ENCODE data around the gene IQSEC1. TPM values are rescaled to one million over a fixed set of nuclear protein-coding genes. Genes with fewer than 3 reads are reported as not detected.

The IQSEC1 gene
- total RNA-seq, 1 donor from 2014 or later: 9.4 TPM

DNA sequence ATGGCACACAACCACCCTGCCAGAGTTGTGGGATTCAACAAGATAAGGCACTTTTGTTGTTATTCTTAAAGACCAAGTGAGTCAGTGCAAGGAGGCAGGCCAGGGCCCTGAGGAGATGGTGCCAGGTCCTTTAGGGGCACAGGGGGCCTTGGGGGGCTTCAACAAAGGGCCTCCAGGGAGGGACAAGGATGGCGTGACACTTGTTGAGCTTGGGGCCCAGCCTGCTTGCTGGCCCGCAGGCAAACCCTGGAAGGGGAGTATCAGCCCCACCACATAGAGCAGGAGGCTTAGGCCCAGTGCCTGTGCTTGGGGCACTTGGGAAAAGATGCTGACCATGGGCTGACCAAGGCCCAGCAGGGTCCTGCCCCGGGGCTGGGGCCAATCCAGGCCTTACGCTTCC, 5.5 kb downstream of the IQSEC1 start:
- no peak for ATAC-seq

DNA sequence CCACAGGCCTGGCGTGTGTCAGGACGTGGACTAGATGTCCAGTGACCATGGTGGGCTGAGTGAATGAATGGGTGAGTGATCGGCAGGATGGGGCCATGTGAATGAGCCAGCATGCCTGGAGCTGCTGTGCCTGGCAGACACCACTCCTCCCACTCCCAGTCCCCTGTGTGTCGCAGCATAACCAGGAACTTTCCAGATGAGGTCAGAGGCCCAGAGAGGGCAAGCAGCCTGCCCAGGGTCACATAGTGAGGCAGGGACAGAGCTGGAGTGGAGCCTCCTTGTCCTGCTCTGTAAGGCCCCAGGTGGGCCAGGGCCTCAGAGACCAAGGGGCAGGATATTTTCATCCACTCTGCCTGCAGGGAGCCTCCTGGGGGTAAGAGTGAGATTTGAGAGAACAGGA, 6.4 kb downstream of the IQSEC1 start:
- ATAC-seq: no peak

DNA sequence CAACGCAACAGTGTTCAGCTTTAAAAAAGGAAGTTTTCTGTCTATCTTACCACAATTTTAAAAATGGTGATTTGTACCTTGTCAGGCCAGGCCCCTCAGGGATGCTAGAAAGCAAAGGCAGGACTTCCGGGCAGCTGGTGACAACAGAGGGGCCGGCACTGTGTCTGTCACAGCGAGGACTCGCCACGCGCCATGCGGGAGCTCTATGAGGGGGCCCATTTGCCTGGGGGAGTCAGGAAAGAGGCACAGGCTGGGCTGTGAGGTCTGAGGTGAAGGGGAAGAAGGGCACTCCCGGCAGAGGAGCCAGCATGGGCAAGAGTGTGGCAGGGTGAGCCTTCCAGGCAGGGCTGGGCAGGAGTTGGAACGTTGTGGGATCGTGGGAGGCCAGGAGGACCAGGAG, 7.0 kb downstream of the IQSEC1 start:
- no peak for ATAC-seq

DNA sequence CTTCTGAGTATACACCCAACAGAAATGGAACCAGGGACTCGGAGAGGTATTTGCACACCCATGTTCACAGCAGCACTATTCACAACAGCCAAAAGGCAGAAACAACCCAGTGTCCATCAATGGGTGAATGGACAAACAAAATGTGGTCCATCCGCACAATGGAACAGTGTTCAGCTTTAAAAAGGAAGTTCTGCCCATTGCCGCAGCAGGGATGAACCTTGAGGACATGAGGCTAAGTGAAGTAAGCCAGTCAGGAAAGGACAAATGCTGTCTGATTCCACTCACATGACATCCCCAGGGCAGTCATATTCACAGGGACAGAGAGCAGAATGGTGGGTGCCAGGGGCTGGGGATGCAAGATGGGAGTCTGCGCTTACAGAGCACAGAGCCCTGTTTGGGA, 7.5 kb downstream of the IQSEC1 start:
- ATAC-seq: no peak

DNA sequence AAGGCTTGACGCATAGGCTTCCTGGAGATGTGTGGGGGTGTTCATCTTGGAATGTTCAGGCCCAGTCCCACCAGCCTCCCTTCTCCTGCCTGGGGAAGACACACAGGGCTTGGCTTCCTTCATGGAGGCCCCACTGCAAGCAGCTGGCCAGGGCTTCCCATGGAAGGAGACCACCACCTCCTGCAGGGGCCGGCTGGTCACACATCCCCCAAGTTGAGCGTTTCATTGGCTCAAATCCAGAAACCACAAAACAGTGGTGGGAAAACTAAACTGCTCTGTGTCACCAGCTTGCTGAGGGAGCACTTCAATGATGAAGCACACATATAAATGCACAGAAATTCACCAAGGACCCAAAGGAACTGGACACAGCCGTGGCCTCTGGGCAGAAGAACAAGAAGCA, 8.3 kb downstream of the IQSEC1 start:
- ATAC-seq: no peak

DNA sequence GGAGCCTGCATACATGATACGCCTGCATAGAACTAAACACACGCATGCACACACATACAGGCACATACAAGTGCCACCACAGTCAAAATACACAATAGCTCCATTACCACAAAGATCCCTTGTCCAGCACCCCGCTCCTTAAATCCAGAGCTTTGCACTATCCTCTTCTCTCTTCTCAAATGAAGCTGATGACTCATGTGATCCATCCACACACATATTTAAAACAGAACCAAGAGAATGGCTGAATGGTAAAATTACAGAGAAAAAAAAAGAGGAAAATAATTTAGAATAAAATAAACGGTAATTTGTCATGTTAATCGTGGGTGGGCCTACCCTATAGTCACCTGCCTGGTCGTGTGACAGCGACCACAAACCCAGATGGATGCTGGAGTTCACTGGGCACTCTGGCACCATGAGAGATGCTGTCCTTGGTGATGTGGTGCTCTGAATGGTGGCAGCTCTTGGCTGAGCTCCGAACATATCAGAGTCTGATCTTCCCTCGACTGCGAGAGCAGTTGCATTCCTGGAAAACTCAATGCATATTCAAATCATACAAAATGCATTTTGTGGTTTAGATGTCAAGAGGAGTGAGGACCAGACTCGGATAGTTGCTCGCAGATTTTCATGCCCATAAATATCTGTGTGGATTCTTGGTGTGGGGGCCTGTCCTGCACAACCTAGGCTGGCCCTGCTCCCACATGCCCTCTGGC, 8.9 kb downstream of the IQSEC1 start:
- no peak for ATAC-seq

DNA sequence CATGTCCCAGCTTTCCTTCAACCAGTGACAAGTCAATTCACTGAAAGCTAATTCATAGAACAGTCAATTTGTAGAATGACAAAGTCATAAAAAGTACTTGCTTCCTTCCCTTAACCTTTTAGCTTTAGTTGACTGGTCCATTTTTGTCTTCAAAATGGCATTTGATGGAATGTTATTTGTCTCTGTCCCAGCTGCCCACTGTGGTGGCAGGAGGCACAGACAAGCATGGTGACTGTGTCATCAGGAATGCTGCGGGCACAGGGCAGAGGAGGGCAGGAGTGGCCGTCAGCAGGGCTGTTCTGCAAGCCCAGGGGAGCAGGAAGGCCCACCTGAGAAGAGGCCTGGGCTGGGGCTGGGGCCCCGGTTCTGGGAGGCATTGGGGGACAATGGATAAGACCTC, 10.0 kb downstream of the IQSEC1 start:
- no peak for ATAC-seq

DNA sequence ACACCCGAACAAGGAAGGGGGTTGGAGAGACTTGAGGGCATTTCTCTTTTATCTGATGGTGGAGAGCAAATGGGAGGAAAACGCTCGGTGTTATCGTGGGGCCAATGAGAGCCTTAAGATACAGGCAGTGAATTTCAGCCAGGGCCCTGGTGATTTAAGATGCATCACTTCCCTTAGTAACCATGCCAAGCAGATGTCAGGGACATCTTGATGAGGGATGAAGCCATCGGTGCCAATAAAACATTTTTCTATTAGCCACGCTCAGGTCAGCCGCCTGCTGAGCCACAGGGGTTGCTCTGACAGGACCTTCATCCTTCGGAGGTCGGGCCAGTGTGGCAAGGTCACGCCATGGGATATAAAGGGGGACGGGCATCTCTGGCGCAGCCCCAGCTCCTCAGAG, 10.6 kb downstream of the IQSEC1 start:
- no peak for ATAC-seq

DNA sequence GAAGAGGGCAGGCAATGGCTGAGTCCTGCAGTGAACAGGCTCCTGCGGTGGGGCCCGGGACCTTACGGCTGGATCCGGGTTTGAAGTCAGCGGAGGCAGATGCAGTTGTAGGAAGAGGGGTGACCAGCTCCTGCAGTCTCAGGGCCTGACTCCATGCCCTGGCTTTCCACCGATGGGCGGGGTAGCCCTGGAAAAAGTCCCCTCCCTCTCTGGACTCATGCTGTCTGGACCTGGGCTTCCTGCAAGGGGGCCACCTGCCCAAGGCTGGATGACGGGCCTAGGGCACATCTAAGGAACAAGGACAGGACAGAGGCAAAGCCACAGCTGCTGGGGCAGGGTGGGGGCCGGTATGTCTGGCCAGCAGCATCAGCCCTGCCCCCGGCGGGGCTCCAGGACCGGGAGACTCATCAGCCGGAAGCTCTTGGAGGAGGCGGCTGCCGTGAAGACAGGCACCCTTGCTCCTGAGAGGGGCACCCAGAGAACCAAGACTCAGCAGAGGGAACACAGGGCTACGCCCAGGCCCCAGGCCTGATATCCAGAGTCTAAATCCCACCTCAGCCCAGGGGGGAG, 12.8 kb downstream of the IQSEC1 start:
- no peak for ATAC-seq

DNA sequence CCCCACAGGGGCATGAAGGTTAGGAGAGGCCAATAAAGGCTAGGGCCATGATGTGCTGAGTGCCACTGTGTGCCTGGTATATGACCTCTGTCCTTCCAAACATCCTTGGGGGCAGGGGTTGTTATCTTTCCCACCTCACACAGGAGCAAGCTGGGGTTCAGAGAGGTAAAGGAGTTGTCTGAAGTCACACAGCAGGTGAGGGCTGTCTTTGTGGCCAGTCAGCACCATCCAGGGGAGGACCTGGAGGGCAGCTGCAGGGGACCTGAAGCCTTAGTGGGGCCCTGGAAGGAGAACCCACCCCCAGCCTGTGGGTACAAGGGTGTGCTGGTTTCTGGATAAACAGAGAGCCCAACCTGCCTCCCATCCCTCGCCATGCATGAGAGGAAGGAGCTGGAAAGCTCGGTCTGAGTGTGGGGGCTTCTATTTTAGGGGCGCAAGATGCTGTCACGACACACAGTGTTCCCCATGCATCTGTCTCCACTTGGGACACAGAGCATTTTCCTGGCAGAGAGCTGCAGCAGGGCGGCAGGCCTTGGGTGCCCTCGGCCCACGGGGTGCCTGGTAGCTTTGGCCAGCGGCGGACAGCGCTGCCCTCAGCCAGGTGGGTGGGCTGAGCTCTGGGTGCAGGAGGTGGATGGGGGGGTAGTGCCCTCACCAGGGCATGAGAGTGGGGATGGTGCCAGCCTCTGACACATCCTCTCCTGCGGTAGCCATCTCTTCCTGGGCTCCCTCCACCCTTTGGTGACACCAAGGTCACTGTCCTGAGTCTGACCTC, 14.7 kb downstream of the IQSEC1 start:
- ATAC-seq: no peak

DNA sequence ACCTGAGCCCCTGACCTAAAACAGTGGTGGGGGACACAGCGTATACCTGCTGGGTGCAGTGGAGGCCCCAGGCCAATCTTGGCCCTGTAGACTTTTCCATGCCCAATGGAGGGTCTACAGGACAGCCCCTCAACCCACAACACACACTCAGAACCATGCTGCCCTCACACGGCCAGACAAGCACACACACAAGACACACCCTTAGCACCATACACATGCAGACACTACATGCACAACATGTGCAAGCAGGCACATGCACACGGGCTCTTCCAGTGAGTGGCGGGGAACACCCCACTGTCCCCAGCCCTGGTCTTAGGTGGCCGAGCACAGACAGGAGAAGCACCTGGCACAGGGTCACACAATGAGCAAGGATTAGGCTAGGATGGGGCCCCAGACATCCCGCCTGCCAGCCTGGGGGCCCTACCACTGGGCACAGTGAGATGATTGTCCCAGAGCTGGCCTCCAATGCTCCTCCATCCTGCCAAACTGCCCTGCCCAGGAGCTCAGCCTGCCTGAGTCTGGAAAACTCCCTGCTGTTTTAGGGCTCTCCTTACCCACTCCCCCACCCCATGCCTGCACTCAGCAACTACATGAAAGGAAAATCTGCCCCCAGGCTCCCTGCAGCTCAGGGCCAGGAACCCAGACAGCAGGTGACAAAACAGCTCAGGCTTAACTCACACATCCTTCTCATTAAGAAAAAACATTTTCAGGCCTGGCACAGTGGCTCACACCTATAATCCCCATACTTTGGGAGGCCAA, 15.8 kb downstream of the IQSEC1 start:
- ATAC-seq: peak; percentile 37

DNA sequence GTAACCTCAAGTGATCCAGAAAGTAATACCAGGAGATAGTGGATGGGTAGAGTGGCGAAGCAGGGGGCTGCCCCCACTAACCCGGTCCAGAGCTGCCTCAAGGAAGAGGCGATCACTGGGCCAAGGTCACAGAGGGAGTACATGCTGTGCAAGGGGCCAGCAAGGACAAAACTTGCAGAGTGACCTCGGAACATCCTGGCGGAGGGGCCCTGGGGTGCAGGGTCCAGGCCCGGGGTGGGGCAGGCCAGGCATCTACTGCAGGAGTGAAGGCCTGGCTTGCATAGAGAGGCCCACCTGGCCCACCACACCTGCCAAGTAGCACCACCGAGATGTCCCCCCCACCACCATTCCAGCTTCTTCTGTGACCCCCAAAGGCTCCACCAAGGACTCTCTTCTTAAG, 17.6 kb downstream of the IQSEC1 start:
- ATAC-seq: no peak

DNA sequence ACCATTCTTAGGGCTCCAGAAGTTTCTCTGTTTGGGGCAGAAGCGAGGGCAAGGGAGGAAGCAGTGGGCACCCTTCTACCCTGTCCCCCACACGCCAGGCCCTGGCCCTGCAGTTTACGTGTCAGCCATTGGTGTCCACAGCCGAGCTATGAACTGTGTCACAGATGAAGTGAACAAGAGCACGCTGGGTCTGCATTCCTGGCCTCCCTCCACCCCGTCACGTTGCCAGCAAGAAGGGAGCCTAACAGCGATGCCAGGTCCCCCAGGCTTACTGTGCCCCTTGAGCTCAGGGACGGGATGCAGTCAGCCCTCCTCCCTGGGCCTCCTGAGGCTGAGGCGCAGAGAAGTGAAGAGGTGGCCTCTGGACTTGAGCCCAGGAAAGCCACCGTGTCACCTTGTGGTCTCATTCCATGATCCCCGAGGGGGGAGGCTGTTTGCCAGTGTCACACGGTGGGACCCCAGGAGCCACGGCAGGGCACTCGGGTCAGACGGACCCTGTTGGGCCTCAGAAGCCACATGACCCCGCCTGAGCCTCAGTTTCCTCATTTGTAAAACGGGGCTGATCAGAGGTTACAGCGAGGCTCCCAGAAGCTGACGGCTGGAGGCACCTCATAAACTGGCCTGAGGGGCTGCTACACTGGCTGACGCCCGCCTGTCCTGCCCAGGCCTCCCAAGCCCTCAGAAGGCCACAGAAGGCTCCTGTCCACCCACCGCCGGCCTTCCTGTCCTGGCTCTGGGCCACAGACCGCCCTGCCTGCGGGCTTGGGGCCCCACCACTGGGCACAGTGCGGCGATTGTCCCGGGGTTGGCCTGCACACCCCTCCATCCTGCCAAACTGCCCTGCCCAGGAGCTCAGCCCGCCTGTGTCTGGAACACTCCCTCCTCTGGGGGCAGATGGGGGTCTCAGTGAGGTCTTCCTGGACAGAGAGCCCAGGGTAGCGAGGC, 18.6 kb downstream of the IQSEC1 start:
- ATAC-seq: no peak

DNA sequence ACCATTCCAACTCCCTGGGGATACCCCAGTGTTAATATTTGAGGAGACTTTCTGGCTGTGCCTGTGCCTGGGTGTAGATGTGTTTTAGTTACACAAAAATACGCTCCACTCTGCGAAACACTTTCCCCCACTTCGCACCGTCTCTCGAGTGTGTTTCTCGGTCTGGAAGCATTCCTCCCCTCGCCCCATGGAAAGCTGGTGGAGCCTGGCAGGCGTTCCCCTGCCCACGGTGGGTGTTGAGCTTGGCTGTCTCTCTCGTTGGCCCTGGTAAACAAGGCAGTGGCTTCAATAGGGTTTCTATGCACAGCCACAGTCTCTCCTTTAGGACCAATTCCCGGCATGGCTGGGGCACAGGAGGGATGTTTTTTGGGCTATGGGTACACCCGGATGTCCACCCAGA, 19.3 kb downstream of the IQSEC1 start:
- no peak for ATAC-seq

DNA sequence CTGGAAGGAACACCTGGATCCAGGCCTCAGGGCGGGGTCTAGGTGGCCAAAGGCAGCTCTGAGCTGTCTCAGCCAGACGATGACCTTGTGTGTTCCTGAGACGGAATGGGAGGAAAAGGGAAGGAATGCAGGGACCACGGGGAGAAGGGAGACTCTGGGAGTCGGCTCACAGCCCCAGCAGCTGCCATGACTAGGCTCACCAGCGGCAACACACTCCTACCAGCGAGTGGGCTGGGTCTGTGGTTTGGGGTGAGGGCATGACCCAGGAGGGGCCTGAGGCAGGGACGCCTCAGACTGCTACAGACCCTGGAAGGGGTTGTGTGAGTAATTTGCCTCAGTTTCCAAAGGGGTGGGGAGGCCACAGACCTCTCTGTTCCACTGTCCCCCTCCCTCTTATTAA, 19.8 kb downstream of the IQSEC1 start:
- ATAC-seq: no peak

DNA sequence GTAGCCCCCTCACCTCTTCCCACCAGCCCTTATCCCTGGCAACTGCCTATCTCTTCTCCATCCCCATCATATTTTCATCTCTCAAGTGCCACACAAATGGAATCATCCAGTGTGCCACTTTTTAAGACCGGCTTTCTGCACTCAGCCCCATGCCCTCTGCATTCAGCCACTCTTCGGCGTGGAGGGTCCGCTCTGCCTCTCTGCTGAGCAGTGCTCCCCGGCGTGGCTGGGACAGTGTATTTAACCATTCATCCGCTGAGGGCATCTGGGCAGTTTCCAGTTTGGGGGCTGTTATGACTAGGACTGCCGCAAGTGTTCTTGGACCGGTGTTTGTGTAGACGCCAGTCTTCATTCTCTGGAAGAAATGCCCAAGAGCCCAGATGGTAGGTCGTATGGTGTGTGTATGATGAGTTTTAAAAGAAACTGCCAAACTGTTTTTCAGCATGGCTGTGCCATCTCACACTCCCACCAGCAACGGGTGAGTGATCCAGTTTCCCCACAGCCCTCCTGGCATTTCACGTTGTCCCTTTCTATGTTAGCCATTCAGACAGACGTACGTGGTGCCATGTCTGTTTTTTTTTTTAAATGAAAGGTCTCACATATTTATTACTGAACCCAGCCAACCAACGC, 20.9 kb downstream of the IQSEC1 start:
- no peak for ATAC-seq

DNA sequence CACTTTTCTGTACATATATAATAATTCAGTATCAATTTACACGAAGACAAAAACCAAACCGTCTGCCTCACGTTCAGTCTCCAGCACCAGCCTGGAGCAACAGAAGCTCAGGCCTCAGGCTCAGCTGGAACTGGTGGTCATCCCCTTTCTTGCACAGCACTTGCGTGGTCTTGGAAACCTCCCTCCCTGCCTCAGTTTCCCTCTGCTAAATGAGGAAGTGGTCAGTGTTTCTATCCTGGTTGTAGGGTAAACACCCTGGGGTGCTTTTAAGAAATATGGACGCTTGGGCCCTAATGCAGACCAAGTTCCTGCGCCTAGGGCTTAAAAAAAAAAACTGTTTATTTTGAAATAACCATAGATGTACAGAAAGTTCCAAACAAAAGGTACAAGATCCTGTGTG, 21.6 kb downstream of the IQSEC1 start:
- ATAC-seq: no peak

DNA sequence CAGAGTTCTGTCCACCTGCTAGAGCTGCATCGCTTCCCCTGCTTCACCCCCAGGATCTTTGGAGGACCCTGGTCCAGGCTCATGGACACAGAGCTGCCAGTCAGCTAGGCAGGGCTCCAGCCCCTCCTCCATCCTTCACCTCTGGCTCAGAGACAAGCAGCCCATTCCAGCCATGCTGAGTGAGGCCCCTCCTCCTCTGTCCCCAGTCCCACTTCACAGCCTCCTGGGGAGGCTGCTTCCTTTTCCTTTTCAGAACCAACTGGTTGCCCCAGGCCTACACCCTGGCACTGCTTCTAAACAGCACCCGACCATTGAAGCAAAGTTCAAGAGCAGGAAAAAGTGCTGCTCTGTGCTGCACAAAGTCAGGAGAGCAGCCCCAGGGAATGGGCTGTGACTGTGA, 22.2 kb downstream of the IQSEC1 start:
- ATAC-seq: no peak

DNA sequence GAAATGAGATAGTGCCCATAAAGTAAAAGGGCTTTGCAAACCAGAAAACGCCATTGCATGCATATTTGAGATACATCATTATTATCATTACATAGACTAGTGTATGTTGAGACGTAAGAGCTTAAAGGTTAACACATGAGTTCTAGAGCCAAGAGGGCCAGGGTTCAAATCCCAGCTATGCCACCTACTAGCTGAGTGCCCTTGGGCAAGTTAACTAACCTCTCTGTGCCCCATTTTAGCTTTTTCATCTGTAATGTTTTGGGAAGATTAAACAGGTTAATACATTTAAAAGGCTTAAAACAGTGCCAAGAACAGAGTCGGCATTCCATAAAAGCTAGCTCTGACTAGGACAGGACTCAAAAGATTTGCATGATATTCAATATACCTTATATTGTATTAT, 22.8 kb downstream of the IQSEC1 start:
- ATAC-seq: no peak

DNA sequence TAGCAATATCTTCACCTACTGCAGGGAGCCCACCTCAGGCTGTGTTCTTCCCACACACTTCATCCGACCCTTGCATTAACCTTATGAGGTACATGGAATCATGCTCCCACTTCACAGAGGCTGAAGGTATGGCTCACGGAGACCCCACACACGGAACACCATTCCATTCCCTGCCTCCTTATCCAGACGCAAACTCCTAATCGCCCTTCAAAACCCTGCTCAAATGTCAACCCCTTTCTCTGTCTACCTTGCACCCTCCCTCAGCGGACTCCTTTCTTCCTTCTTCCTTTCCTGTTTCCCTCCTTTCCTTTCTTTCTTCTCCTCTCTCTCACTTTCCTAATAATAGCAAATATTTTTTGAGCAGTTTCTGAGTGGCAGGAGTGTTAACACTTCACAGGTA, 23.8 kb downstream of the IQSEC1 start:
- ATAC-seq: no peak

DNA sequence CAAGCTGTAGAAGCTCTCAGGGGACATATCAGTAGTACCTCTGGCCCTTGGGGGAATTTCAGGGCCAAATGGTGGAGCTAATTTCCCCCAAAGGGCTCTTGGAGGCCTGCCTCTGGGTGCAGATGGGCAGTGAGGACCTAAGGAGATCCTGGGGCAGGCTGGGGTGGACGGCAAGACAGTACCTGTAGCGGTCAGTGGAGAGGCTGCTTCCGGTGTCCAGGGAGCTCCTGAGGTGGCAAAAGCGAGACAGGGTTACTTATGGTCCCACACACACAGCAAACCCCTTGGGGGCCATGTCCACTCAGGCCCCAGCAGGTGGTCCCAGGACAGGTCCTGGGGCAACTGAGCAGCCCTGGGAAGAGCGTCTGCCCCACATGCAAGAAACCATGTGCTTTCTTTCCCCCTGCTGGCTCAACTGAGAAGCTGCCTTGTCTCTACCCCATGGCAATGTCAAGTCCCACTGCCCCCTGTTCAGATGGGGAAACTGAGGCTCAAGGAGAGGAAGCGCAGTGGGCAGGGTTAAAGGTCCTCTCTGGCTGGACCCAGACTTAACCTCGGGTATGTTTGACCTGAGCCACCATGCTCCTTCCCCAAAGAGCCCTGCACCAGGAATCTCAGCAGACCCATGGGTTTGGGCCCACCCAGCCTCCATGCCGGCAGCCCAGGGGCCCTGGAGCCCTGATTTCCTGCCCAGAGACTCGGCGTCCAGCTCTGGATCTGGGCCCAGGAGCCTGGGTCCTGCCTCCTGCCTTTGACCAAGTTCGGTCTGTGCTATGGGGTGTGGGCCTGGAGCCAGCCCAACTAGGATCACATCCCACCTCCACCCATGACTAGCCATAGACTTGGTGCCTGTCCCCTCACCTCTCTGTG, 25.7 kb downstream of the IQSEC1 start:
- no peak for ATAC-seq

All from esophagus mucosa (tissue), 1 donor.